SK-N-SH treated with all-trans-retinoic acid at 6 μM for 48 hours (cell line): ENCODE results near the gene VAV3.

ENCODE experiments used
- ATAC-seq: fragments of 200-7000 bp; cut with Tn5 transposase; 3 replicates; pipeline ENCODE4 v1.9.1; 2020; ENCODE audit warnings: mild to moderate bottlenecking, moderate library complexity
- ARNTL ChIP-seq: fragments of 450-650 bp; formaldehyde crosslinking; IDR thresholded peaks from 2 replicates; pipeline ENCODE4 v1.5.0; 2020; ENCODE audit warnings: low read depth, mild to moderate bottlenecking, moderate library complexity, borderline replicate concordance
- BACH2 ChIP-seq: fragments of 250-450 bp; sonication (Bioruptor Pico); IDR thresholded peaks from 2 replicates; pipeline ENCODE4 v1.9.0; 2021; ENCODE audit warnings: mild to moderate bottlenecking, borderline replicate concordance
- CREB5 ChIP-seq: fragments of 250-450 bp; sonication (Bioruptor Pico); IDR thresholded peaks from 2 replicates; pipeline ENCODE4 v1.5.1; 2020; ENCODE audit warnings: low read depth, mild to moderate bottlenecking, moderate library complexity
- CSDC2 ChIP-seq: fragments of 250-450 bp; sonication (Bioruptor Pico); IDR thresholded peaks from 2 replicates; pipeline ENCODE4 v1.5.0; 2020; ENCODE audit warnings: mild to moderate bottlenecking, moderate library complexity
- CSRNP3 ChIP-seq: fragments of 250-450 bp; sonication (Bioruptor Pico); IDR thresholded peaks from 2 replicates; pipeline ENCODE4 v1.5.1; 2021; ENCODE audit warnings: mild to moderate bottlenecking, moderate library complexity
- ESRRG ChIP-seq: fragments of 250-450 bp; sonication (Bioruptor Pico); IDR thresholded peaks from 2 replicates; pipeline ENCODE4 v1.6.1; 2021; ENCODE audit warnings: mild to moderate bottlenecking
- GLIS3 ChIP-seq: fragments of 250-450 bp; sonication (Bioruptor Pico); IDR thresholded peaks from 2 replicates; pipeline ENCODE4 v1.5.0; 2020; ENCODE audit warnings: mild to moderate bottlenecking, moderate library complexity
- ISL1 ChIP-seq: fragments of 250-450 bp; sonication (Bioruptor Pico); IDR thresholded peaks from 2 replicates; pipeline ENCODE4 v2.1.2; 2022; ENCODE audit warnings: mild to moderate bottlenecking, moderate library complexity
- OSR1 ChIP-seq: fragments of 250-450 bp; sonication (Bioruptor Pico); IDR thresholded peaks from 2 replicates; pipeline ENCODE4 v1.8.0; 2022; ENCODE audit warnings: moderate library complexity, mild to moderate bottlenecking, inconsistent platforms
- POU6F1 ChIP-seq: fragments of 250-450 bp; sonication (Bioruptor Pico); IDR thresholded peaks from 2 replicates; pipeline ENCODE4 v1.8.0; 2021; ENCODE audit warnings: low read depth, mild to moderate bottlenecking, moderate library complexity, borderline replicate concordance
- RARB ChIP-seq: fragments of 250-450 bp; sonication (Bioruptor Pico); IDR thresholded peaks from 2 replicates; pipeline ENCODE4 v1.8.0; 2021; ENCODE audit warnings: mild to moderate bottlenecking, moderate library complexity
- TCF4 ChIP-seq: fragments of 250-450 bp; sonication (Bioruptor Pico); IDR thresholded peaks from 2 replicates; pipeline ENCODE4 v1.8.0; 2021; ENCODE audit warnings: mild to moderate bottlenecking, moderate library complexity, borderline replicate concordance
- TOX ChIP-seq: fragments of 250-450 bp; sonication (Bioruptor Pico); IDR thresholded peaks from 2 replicates; pipeline ENCODE4 v1.8.0; 2021; ENCODE audit warnings: mild to moderate bottlenecking, moderate library complexity, borderline replicate concordance
- TSHZ2 ChIP-seq: fragments of 250-450 bp; sonication (Bioruptor Pico); IDR thresholded peaks from 2 replicates; pipeline ENCODE4 v1.5.0; 2020; ENCODE audit warnings: mild to moderate bottlenecking, moderate library complexity
- ZC3H10 ChIP-seq: fragments of 250-450 bp; sonication (Bioruptor Pico); IDR thresholded peaks from 2 replicates; pipeline ENCODE4 v1.5.1; 2021; ENCODE audit warnings: mild to moderate bottlenecking, moderate library complexity
- ZFP3 ChIP-seq: fragments of 250-450 bp; sonication (Bioruptor Pico); IDR thresholded peaks from 2 replicates; pipeline ENCODE4 v1.5.0; 2020; ENCODE audit warnings: mild to moderate bottlenecking, moderate library complexity
- ZFP30 ChIP-seq: fragments of 450-650 bp; formaldehyde crosslinking; IDR thresholded peaks from 2 replicates; pipeline ENCODE4 v1.5.0; 2022; ENCODE audit warnings: mild to moderate bottlenecking, moderate library complexity
- ZNF565 ChIP-seq: fragments of 450-650 bp; formaldehyde crosslinking; conservative IDR thresholded peaks from 2 replicates; pipeline ENCODE4 v1.5.0; 2020; ENCODE audit warnings: low read depth, mild to moderate bottlenecking, moderate library complexity
- ZNF70 ChIP-seq: fragments of 450-650 bp; formaldehyde crosslinking; IDR thresholded peaks from 2 replicates; pipeline ENCODE4 v1.5.0; 2020; ENCODE audit warnings: mild to moderate bottlenecking, moderate library complexity

Gene VAV3

GRCh38 chr1:107523736-107524135 lies 441.2 kb downstream of the VAV3 start:
- ATAC-seq = no peak
- TF ChIP-seq ZNF70 (CRISPR knock-in tag) = no peak
- no peak for TF ChIP-seq POU6F1 (CRISPR knock-in tag)
- TF ChIP-seq ZFP3 (CRISPR knock-in tag) = no peak
- TF ChIP-seq TOX (CRISPR knock-in tag) = no peak
- TF ChIP-seq TSHZ2 = no peak
- no peak for TF ChIP-seq CSRNP3 (CRISPR knock-in tag)
- TF ChIP-seq ZNF565 (CRISPR knock-in tag) = no peak

- TF ChIP-seq GLIS3 (CRISPR knock-in tag) (no peak), CSDC2 (CRISPR knock-in tag) (no peak), BACH2 (CRISPR knock-in tag) (no peak), TCF4 (no peak), ZC3H10 (no peak), ZFP3 (CRISPR knock-in tag) (no peak), ZFP30 (CRISPR knock-in tag) (no peak), CREB5 (no peak), OSR1 (CRISPR knock-in tag) (no peak), TSHZ2 (no peak), POU6F1 (CRISPR knock-in tag) (no peak), ISL1 (no peak), RARB (no peak), ESRRG (no peak), ARNTL (CRISPR knock-in tag) (no peak)
- ATAC-seq = no peak
These were observed 441.9 kb downstream of the VAV3 start for GRCh38 chr1:107523061-107523460.
